K562 (cell line): ENCODE measurements around the gene C14orf180. TPM values are rescaled to one million over a fixed set of nuclear protein-coding genes. Genes with fewer than 3 reads are reported as not detected.

Experiments used
- ATAC-seq: fragments of 200-7000 bp; cut with Tn5 transposase; 3 replicates; pipeline ENCODE4 v1.9.1; 2020; ENCODE audit warnings: moderate library complexity
- BruUV-seq: library from RNA; stranded (reverse); fragments of 400-500 nt; replicated peaks from 2 replicates; lab custom pipeline; 2021; lab: Mats Ljungman, UMichigan
- CTCF ChIA-PET: fragments of 300-600 bp; formaldehyde crosslinking; extraction: SDS; loops from one replicate; lab custom pipeline; 2021; ENCODE audit warnings: low intra/inter-chr PET ratio; lab: Yijun Ruan, JAX
- POLR2A ChIA-PET: fragments of 300-600, 350-650 bp; sonication (Branson Sonifier 250); formaldehyde crosslinking; extraction: SDS; loops from one replicate; lab custom pipeline; 2021; ENCODE audit warnings: antibody characterized with exemption, inconsistent platforms; lab: Yijun Ruan, JAX
- DNase-seq, 4 experiments: peaks; one replicate each; pipeline versions ENCODE4 v3.0.0 to v3.0.0-alpha.2; 2011 to 2018; ENCODE audit warnings: low spot score in 3 of 4, mixed read lengths in 3 of 4; ENCODE audit errors: extremely low read depth in 1 of 4
- FAIRE-seq: peaks from 2 replicates; lab custom pipeline; 2011; peaks lifted over from hg19 to GRCh38; lab: Jason Lieb, UNC
- H2AFZ ChIP-seq: 2 replicates; pipeline ENCODE4 v1.6.0; 2011; ENCODE audit warnings: low read depth, low read length, control low read depth, inconsistent platforms
- H3K27ac ChIP-seq: fragments of 200-600 bp; 3 replicates; pipeline ENCODE4 v1.8.0; 2011; ENCODE audit warnings: low read depth, mild to moderate bottlenecking, control low read depth, inconsistent platforms, low read length, moderate library complexity, mixed read lengths; ENCODE audit errors: extremely low read depth
- H3K27me3 ChIP-seq, 2 experiments: fragments of 300-600 bp in 1 of 2; 2 replicates in 1 of 2; 3 replicates in 1 of 2; pipeline versions ENCODE4 v1.6.0 to v1.8.0; 2011; ENCODE audit warnings: inconsistent platforms in 2 of 2, low read length in 2 of 2, mild to moderate bottlenecking in 1 of 2, mixed read lengths in 1 of 2, moderate library complexity in 1 of 2; ENCODE audit not compliant: control insufficient read depth in 2 of 2, insufficient read depth in 2 of 2
- H3K36me3 ChIP-seq: fragments of 300-600 bp; 3 replicates; pipeline ENCODE4 v1.8.0; 2011; ENCODE audit warnings: mild to moderate bottlenecking, low read length, inconsistent platforms; ENCODE audit not compliant: control insufficient read depth, insufficient read depth
- H3K4me1 ChIP-seq, 2 experiments: fragments of 200-600 bp in 1 of 2; replicated peaks in 1 of 2; 2 replicates in 1 of 2; 3 replicates in 1 of 2; pipeline versions ENCODE4 v1.5.1 to v1.8.0; 2011; ENCODE audit warnings: inconsistent platforms in 2 of 2, low read length in 2 of 2, mild to moderate bottlenecking in 1 of 2, mixed read lengths in 1 of 2, moderate library complexity in 1 of 2; ENCODE audit not compliant: control insufficient read depth in 2 of 2, insufficient read depth in 2 of 2
- H3K4me2 ChIP-seq: 2 replicates; pipeline ENCODE4 v1.6.1; 2011; ENCODE audit warnings: low read length, control low read depth, inconsistent platforms, mixed read lengths; ENCODE audit not compliant: insufficient read depth
- H3K4me3 ChIP-seq: fragments of 200-600 bp; sonication (generic), shearing (Covaris generic); 2 replicates; pipeline ENCODE4 v1.5.1; 2016; ENCODE audit warnings: control low read depth, inconsistent platforms
- H3K79me2 ChIP-seq: fragments of 200-600 bp; 3 replicates; pipeline ENCODE4 v1.8.0; 2011; ENCODE audit warnings: low read length, inconsistent platforms; ENCODE audit not compliant: control insufficient read depth, insufficient read depth
- H3K9ac ChIP-seq, 2 experiments: 2 replicates each; pipeline versions ENCODE4 v1.6.0 to v1.6.1; 2011; ENCODE audit warnings: low read depth in 2 of 2, low read length in 2 of 2, control low read depth in 1 of 2, inconsistent platforms in 1 of 2, mild to moderate bottlenecking in 1 of 2, mixed read lengths in 1 of 2; ENCODE audit not compliant: insufficient read depth in 1 of 2
- H3K9me1 ChIP-seq: one replicate; pipeline ENCODE4 v1.6.0; 2011; ENCODE audit warnings: inconsistent platforms, mild to moderate bottlenecking, low read length, moderate library complexity; ENCODE audit not compliant: control insufficient read depth, insufficient read depth
- H3K9me3 ChIP-seq: replicated peaks from 2 replicates; pipeline ENCODE4 v1.5.1; 2011; ENCODE audit warnings: low read depth, low read length, inconsistent platforms; ENCODE audit not compliant: control insufficient read depth, insufficient read depth
- H4K20me1 ChIP-seq: replicated peaks from 2 replicates; pipeline ENCODE4 v1.6.1; 2011; ENCODE audit warnings: low read length, inconsistent platforms, mixed read lengths; ENCODE audit not compliant: control insufficient read depth, insufficient read depth
- BCL6 ChIP-seq: fragments of 250-450 bp; sonication (Bioruptor Pico); IDR thresholded peaks from 2 replicates; pipeline ENCODE4 v1.4.0; 2020
- HIVEP1 ChIP-seq: fragments of 250-450 bp; sonication (Bioruptor Pico); IDR thresholded peaks from 2 replicates; pipeline ENCODE4 v1.4.0; 2020; ENCODE audit warnings: mild to moderate bottlenecking
- HMGN3 ChIP-seq: IDR thresholded peaks from 2 replicates; pipeline ENCODE4 v1.6.1; 2011; ENCODE audit warnings: borderline replicate concordance, low read depth, mild to moderate bottlenecking, mixed read lengths, low read length; ENCODE audit not compliant: insufficient read length; ENCODE audit errors: extremely low read depth
- HNRNPUL1 ChIP-seq: fragments of 200-400 bp; formaldehyde crosslinking; IDR thresholded peaks from 2 replicates; pipeline ENCODE4 v1.6.1; 2017; ENCODE audit warnings: low read length
- NBN ChIP-seq: fragments of 450-650 bp; IDR thresholded peaks from 2 replicates; pipeline ENCODE4 v1.6.1; 2016; ENCODE audit warnings: low read depth, mild to moderate bottlenecking
- NRF1 ChIP-seq, 2 experiments: fragments of 450-650 bp; IDR thresholded peaks in 1 of 2; conservative IDR thresholded peaks in 1 of 2; 2 replicates each; pipeline ENCODE4 v1.6.1; 2014; ENCODE audit warnings: mild to moderate bottlenecking in 2 of 2
- SLC30A9 ChIP-seq: fragments of 250-450 bp; sonication (Bioruptor Pico); IDR thresholded peaks from 2 replicates; pipeline ENCODE4 v1.8.0; 2022; ENCODE audit warnings: mild to moderate bottlenecking, moderate library complexity
- ZBTB17 ChIP-seq: fragments of 450-650 bp; formaldehyde crosslinking; IDR thresholded peaks from 2 replicates; pipeline ENCODE4 v1.4.0; 2020; ENCODE audit warnings: mild to moderate bottlenecking
- ZC3H8 ChIP-seq: fragments of 450-650 bp; IDR thresholded peaks from 2 replicates; pipeline ENCODE4 v1.6.1; 2017
- ZKSCAN3 ChIP-seq: fragments of 250-450 bp; sonication (Bioruptor Pico); IDR thresholded peaks from 2 replicates; pipeline ENCODE4 v1.4.0; 2020
- ZNF282 ChIP-seq: sonication (generic); formaldehyde crosslinking; IDR thresholded peaks from 2 replicates; pipeline ENCODE4 v1.8.1; 2023; ENCODE audit warnings: missing genetic modification reagents
- ZNF699 ChIP-seq: fragments of 250-450 bp; sonication (Bioruptor Pico); IDR thresholded peaks from 2 replicates; pipeline ENCODE4 v1.8.0; 2021; ENCODE audit warnings: mild to moderate bottlenecking, moderate library complexity; ENCODE audit not compliant: insufficient replicate concordance
- ZNF717 ChIP-seq: fragments of 250-450 bp; sonication (Bioruptor Pico); IDR thresholded peaks from 2 replicates; pipeline ENCODE4 v1.5.0; 2021
- WGBS: fragments of 100-300 bp; shearing (Covaris generic); methylation state at CpG from one replicate; pipeline ENCODE4 v1.1.6; 2016; ENCODE audit warnings: low coverage, mixed read lengths; ENCODE audit not compliant: insufficient coverage; ENCODE audit errors: missing lambda C conversion rate; 5-methylcytosine and 5-hydroxymethylcytosine counted together
- in situ Hi-C: fragments of 300-500 bp; cut with MboI; formaldehyde crosslinking; loops from 4 replicates; pipeline ENCODE4 v1.15.0; 2018; ENCODE audit warnings: inconsistent platforms, mixed read lengths
- intact Hi-C: fragments of 100-400 bp; cut with micrococcal nuclease; formaldehyde crosslinking; loops from 2 replicates; pipeline ENCODE4 v1.14.2; 2022
- polyA plus RNA-seq, 8 experiments: library from polyadenylated mRNA; depleted of rRNA in 4 of 8; stranded (reverse) in 5 of 8; unstranded in 3 of 8; fragments of >200 nt; fragmentation: Nextera tagmentation in 2 of 8; fragmentation: Illumina TruSeq in 1 of 8; extraction: Ambion mirVana in 2 of 8; extraction: Trizol in 1 of 8; gene quantifications; 2 replicates each; pipeline versions ENCODE4 v1.2.1 to v1.2.3, GENCODE V29; 2011 to 2014; ENCODE audit warnings: inconsistent platforms in 1 of 8, missing spikeins in 1 of 8
- total RNA-seq, 7 experiments: library from RNA; depleted of rRNA in 6 of 7; stranded (reverse); fragments of >200 nt in 6 of 7; fragmentation: Illumina TruSeq in 2 of 7; extraction: Trizol in 2 of 7; gene quantifications; 2 replicates each; pipeline versions ENCODE4 v1.2.1 to v1.2.3, GENCODE V29; 2011 to 2021; ENCODE audit warnings: low replicate concordance in 1 of 7
- TF ChIP-seq, protein P1 (sequence below): fragments of 200-800 bp; sonication (Bioruptor generic); IDR thresholded peaks from 2 replicates; pipeline ENCODE4 v1.6.1; 2017; ENCODE audit warnings: missing genetic modification characterization, missing compliant biosample characterization

Gene C14orf180
- total and polyA plus RNA-seq, 9 of the 15 experiments (the other 6 are each of a cell fraction or from before 2014, with no cell fraction given): not detected

DNA sequence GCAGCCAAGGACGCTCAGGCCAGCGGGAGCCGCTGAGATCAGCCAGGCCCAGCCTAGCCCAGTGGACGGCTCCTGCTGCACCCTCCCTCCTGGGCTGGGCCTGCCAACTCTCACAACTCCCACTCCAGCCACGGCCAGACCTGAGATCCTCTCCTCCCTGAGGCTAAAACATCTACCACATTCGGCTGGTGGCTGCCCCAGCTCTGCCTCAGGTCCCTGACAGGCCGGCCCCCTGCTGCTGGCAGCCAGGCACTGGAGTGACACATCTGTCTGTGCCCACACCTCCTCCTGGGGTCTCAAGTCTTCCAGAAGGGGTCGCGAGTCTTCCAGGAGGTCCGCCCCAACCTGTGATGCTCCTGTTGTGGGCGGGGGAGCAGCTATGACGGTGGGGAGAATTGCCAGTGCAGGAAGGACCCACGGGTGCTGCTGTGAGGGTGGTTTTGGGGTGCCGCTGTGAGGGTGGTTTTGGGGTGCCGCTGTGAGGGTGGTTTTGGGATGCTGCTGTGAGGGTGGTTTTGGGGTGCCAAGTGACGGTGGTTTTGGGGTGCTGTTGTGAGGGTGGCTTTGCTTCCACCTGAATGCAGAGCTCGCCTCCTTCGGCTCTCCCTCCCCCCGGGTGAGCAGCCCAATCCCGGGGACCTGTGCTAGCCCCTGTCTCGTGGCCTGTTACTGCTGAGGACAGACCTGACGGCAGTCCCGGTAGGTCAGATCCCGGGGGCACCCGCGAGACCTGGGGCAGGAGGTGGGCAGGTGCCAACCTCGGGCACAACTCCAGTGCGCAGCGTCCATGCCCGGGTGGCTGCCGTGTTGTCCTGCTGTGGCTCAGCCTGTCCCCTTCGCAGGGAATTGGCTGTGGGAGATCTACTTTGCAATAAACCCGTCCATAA, 27.5 kb upstream of the C14orf180 start:
- H3K79me2 ChIP-seq: no peaks in the 10 kb centered on the region
- DNase-seq: no peak
- no TSS peak for BruUV-seq
- H2AFZ ChIP-seq: no peak overlapping the region
- H3K4me2 ChIP-seq: no peak overlapping the region
- intact Hi-C loops: no loop called here
- under 1% methylated on average over 10 of the region's 33 CpGs for WGBS
- H3K4me1 ChIP-seq: no peaks in the 10 kb centered on the region
- H3K36me3 ChIP-seq: no peaks in the 10 kb centered on the region
- no peaks in the 10 kb centered on the region; the same call in 1 of the 2 replicates for H4K20me1 ChIP-seq
- FAIRE-seq: no peak
- ATAC-seq: no peak
- H3K4me3 ChIP-seq: no peak overlapping the region
- in situ Hi-C loops: no loop called here
- CTCF ChIA-PET: no interaction called here
- no peaks in the 10 kb centered on the region for H3K9me3 ChIP-seq
- no peak overlapping the region for H3K9ac ChIP-seq
- POLR2A ChIA-PET: no interaction called here
- H3K27me3 ChIP-seq: peaks cover 0 to 32% of the 10 kb centered on the region in 2 experiments; a peak in 2 of 5 replicates
- no peaks in the 10 kb centered on the region for H3K9me1 ChIP-seq
- no peak overlapping the region for H3K27ac ChIP-seq
- TF ChIP-seq ZC3H8: no peak
- no peak for TF ChIP-seq ZBTB17 (CRISPR knock-in tag)
- no peak for TF ChIP-seq HIVEP1 (CRISPR knock-in tag)
- TF ChIP-seq NBN: no peak
- no peak for TF ChIP-seq ZNF699
- no peak for TF ChIP-seq SLC30A9 (CRISPR knock-in tag)
- no peak for TF ChIP-seq HNRNPUL1
- TF ChIP-seq HMGN3: no peak
- no peak for TF ChIP-seq ZNF717 (CRISPR knock-in tag)
- no peak for TF ChIP-seq ZKSCAN3 (CRISPR knock-in tag)
- TF ChIP-seq BCL6: no peak
- no peak for TF ChIP-seq ZNF282 (CRISPR knock-in tag)
- TF ChIP-seq, protein P1, sequence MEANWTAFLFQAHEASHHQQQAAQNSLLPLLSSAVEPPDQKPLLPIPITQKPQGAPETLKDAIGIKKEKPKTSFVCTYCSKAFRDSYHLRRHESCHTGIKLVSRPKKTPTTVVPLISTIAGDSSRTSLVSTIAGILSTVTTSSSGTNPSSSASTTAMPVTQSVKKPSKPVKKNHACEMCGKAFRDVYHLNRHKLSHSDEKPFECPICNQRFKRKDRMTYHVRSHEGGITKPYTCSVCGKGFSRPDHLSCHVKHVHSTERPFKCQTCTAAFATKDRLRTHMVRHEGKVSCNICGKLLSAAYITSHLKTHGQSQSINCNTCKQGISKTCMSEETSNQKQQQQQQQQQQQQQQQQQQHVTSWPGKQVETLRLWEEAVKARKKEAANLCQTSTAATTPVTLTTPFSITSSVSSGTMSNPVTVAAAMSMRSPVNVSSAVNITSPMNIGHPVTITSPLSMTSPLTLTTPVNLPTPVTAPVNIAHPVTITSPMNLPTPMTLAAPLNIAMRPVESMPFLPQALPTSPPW: no peak
- TF ChIP-seq NRF1 (conservative IDR thresholded peaks at IDR 0.05 in 1 of 2, IDR thresholded peaks at IDR 0.05 in 1 of 2): no peak
